HEK293T (cell line): ENCODE results near the gene CASQ2.

ENCODE experiments used
- CTCF ChIA-PET: fragments of 350-600 bp; formaldehyde crosslinking; extraction: SDS; loops from one replicate; lab custom pipeline; 2021; ENCODE audit warnings: antibody characterized with exemption, inconsistent platforms; lab: Yijun Ruan, JAX
- POLR2A ChIA-PET: fragments of 350-600 bp; formaldehyde crosslinking; extraction: SDS; loops from one replicate; lab custom pipeline; 2020; ENCODE audit warnings: antibody characterized with exemption, inconsistent platforms; lab: Yijun Ruan, JAX
- DNase-seq: peaks from one replicate; pipeline ENCODE4 v3.0.0; 2012; ENCODE audit warnings: mixed read lengths; ENCODE audit errors: extremely low spot score
- ARNT ChIP-seq: fragments of 450-650 bp; IDR thresholded peaks from 2 replicates; pipeline ENCODE4 v1.6.1; 2017; ENCODE audit warnings: mild to moderate bottlenecking
- BHLHE40 ChIP-seq: fragments of 450-650 bp; IDR thresholded peaks from 2 replicates; pipeline ENCODE4 v1.6.1; 2016; ENCODE audit warnings: mild to moderate bottlenecking, moderate library complexity, borderline replicate concordance
- CTBP1 ChIP-seq: fragments of 450-650 bp; IDR thresholded peaks from 2 replicates; pipeline ENCODE4 v1.6.1; 2016; ENCODE audit warnings: borderline replicate concordance
- ELF4 ChIP-seq: fragments of 450-650 bp; IDR thresholded peaks from 2 replicates; pipeline ENCODE4 v1.6.1; 2017; ENCODE audit warnings: antibody characterized with exemption
- FOXA1 ChIP-seq: fragments of 450-650 bp; IDR thresholded peaks from 2 replicates; pipeline ENCODE4 v1.6.1; 2016; ENCODE audit warnings: mild to moderate bottlenecking
- FOXK2 ChIP-seq: fragments of 450-650 bp; IDR thresholded peaks from 2 replicates; pipeline ENCODE4 v1.6.1; 2016; ENCODE audit warnings: mild to moderate bottlenecking
- FOXM1 ChIP-seq: fragments of 450-650 bp; IDR thresholded peaks from 2 replicates; pipeline ENCODE4 v1.6.1; 2017; ENCODE audit warnings: mild to moderate bottlenecking, borderline replicate concordance
- HDGF ChIP-seq: fragments of 450-650 bp; IDR thresholded peaks from 2 replicates; pipeline ENCODE4 v1.6.1; 2017; ENCODE audit warnings: antibody characterized with exemption, borderline replicate concordance
- L3MBTL2 ChIP-seq: fragments of 450-650 bp; conservative IDR thresholded peaks from 2 replicates; pipeline ENCODE4 v1.6.1; 2016; ENCODE audit warnings: mild to moderate bottlenecking
- LEF1 ChIP-seq: fragments of 450-650 bp; IDR thresholded peaks from 2 replicates; pipeline ENCODE4 v1.6.1; 2017; ENCODE audit warnings: mild to moderate bottlenecking, borderline replicate concordance
- NFRKB ChIP-seq: fragments of 450-650 bp; IDR thresholded peaks from 2 replicates; pipeline ENCODE4 v1.6.1; 2016; ENCODE audit warnings: mild to moderate bottlenecking, moderate library complexity
- PKNOX1 ChIP-seq: fragments of 450-650 bp; IDR thresholded peaks from 2 replicates; pipeline ENCODE4 v1.6.1; 2016
- SP1 ChIP-seq: fragments of 450-650 bp; IDR thresholded peaks from 2 replicates; pipeline ENCODE4 v1.6.1; 2017
- SUZ12 ChIP-seq: fragments of 450-650 bp; IDR thresholded peaks from 2 replicates; pipeline ENCODE4 v1.6.1; 2016; ENCODE audit warnings: mild to moderate bottlenecking
- TARDBP ChIP-seq: fragments of 450-650 bp; IDR thresholded peaks from 2 replicates; pipeline ENCODE4 v1.6.1; 2016
- ZNF384 ChIP-seq: fragments of 450-650 bp; IDR thresholded peaks from 2 replicates; pipeline ENCODE4 v1.6.1; 2016

CASQ2 gene

DNA sequence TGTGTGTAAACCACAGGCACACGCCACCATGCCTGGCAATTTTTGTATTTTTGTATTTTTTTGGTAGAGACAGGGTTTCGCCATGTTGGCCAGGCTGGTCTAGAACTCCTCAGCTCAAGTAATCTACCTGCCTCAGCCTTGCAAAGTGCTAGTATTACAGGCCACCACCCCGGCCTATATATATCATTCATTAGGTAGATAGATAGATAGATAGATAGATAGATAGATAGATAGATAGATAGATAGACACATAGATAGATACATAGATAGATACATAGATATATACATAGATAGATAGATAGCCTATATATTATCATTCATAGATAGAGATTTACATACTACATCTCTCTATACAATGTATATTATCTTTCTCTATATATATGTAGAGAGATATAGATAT lies 80.8 kb downstream of the CASQ2 start:
- CTCF ChIA-PET, result no interaction called here

GRCh38 chr1:115685029-115685705 lies 83.3 kb downstream of the CASQ2 start:
- no peak for TF ChIP-seq TARDBP
- no peak for TF ChIP-seq L3MBTL2
- no peak for TF ChIP-seq FOXM1
- no peak for TF ChIP-seq LEF1
- TF ChIP-seq NFRKB, result no peak
- TF ChIP-seq FOXK2, result no peak
- no peak for TF ChIP-seq SP1
- no peak for TF ChIP-seq ARNT
- TF ChIP-seq HDGF, result no peak
- TF ChIP-seq BHLHE40, result no peak
- no peak for TF ChIP-seq SUZ12
- no peak for TF ChIP-seq CTBP1
- TF ChIP-seq ZNF384, result no peak
- no peak for TF ChIP-seq ELF4
- TF ChIP-seq PKNOX1, result no peak
- no peak for TF ChIP-seq FOXA1
- POLR2A ChIA-PET, result no interaction called here
- CTCF ChIA-PET, result interaction anchor here (0.7 kb wide), 1 partner anchor 22 kb away, joined by 4 read pairs; no protein-coding TSS in a partner anchor
- DNase-seq, result no peak

More for the DNA sequence above, 80.8 kb downstream of the CASQ2 start:
- TF ChIP-seq BHLHE40, result no peak
- no peak for TF ChIP-seq FOXA1
- TF ChIP-seq HDGF, result no peak
- no peak for TF ChIP-seq PKNOX1
- no peak for TF ChIP-seq TARDBP
- no peak for TF ChIP-seq L3MBTL2
- no peak for TF ChIP-seq ARNT
- no peak for TF ChIP-seq CTBP1
- no peak for TF ChIP-seq SUZ12
- TF ChIP-seq ELF4, result no peak
- TF ChIP-seq SP1, result no peak
- TF ChIP-seq ZNF384, result no peak
- TF ChIP-seq FOXK2, result no peak
- TF ChIP-seq NFRKB, result no peak
- no peak for TF ChIP-seq FOXM1
- no peak for TF ChIP-seq LEF1
- no peak for DNase-seq
- POLR2A ChIA-PET, result no interaction called here

DNA sequence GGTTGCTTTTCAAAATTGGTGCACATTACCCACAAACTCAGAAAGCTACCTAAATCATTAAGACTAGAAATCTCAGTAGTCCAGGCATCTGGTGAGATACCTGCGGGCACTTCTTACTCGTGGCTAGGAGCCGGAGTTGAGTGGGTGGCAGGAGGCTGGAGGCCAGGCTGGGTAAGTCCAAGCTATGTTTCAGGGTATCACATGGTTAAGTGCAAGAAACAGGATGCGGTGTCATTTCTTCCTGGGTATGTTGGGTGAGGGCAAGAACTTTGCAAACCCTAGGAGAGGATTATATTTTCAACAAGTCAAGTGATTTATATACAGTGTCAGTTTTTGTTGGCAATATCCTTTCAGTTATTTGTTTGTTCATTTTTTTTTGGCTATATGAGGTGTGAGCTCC lies 85.7 kb downstream of the CASQ2 start:
- ChIA-PET POLR2A (no interaction called here), CTCF (interaction anchor here (1.3 kb wide), 1 partner anchor 23 kb away, joined by 3 read pairs; no protein-coding TSS in a partner anchor)
- no peak for DNase-seq
- TF ChIP-seq ARNT (no peak), FOXA1 (no peak), FOXK2 (no peak), ELF4 (no peak)

DNA sequence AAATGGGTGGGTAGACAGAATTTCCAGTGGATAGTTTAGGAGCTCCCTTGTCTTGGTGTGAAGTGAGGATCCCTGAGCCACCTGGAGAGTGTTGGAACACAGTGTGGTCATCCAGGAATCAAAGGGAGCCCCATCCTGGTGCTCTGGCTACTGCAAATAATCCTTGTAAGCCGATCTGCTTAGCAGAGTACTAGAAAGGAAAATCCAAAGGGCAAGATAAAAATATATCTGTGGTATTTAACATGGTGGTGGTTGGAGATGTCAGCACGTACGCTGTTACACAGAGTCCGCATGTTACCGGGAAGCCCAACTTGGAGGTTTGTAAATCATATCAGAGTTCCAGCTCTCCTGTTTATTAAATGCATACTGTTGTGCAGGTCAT lies 87.8 kb downstream of the CASQ2 start:
- TF ChIP-seq ELF4 (no peak), ZNF384 (no peak), SUZ12 (no peak)
- ChIA-PET CTCF (no interaction called here), POLR2A (no interaction called here)
- DNase-seq, result no peak

DNA sequence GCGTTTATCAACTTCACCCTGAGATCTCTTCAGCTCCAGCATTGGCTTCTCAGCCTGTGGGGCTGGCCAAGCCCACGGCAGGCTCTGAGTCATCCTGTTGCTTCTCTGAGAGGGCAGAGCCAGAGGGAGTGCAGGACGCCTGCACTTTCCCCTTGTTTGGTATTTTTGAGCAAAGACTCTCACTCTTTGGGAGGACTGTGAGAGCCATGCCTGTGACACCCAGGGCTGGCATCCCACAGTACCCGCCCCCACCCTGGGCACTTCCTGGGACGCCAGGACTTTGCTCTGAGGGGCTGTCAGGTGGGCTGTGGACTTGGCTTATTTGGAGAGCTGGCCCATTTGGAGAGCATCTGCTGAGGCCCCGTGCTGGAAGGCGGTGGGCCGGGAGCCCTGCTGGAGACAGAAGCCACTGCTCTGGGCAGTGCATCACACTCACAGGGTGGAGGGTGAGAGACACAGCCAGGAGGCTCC lies 89.3 kb downstream of the CASQ2 start:
- DNase-seq, result no peak
- ChIA-PET CTCF (no interaction called here), POLR2A (no interaction called here)
- TF ChIP-seq ZNF384 (no peak), PKNOX1 (no peak), FOXA1 (no peak), FOXM1 (no peak), L3MBTL2 (no peak), ELF4 (no peak), SUZ12 (no peak), SP1 (no peak), NFRKB (no peak)

- ChIA-PET POLR2A (no interaction called here), CTCF (interaction anchor here (0.5 kb wide), 1 partner anchor 806 kb away, joined by 3 read pairs; no protein-coding TSS in a partner anchor)
- TF ChIP-seq SUZ12 (no peak), TARDBP (no peak), FOXK2 (no peak), NFRKB (no peak), ZNF384 (no peak), FOXM1 (no peak), LEF1 (no peak), HDGF (no peak), FOXA1 (no peak), PKNOX1 (no peak), ELF4 (no peak), L3MBTL2 (no peak), BHLHE40 (no peak), CTBP1 (no peak)
- DNase-seq, result no peak
These were observed 90.4 kb downstream of the CASQ2 start for GRCh38 chr1:115678141-115678540.
